ENCODE measurements around the gene RIMS1. TPM values are rescaled to one million over a fixed set of nuclear protein-coding genes. Genes with fewer than 3 reads are reported as not detected.

The RIMS1 gene
- total and polyA plus RNA-seq, 2 of the 13 experiments (the other 11 are each of a cell fraction or from before 2014, with no cell fraction given): not detected

GRCh38 chr6:72305971-72306370, 419.6 kb downstream of the RIMS1 start:
- intact Hi-C loops (cut with micrococcal nuclease; ENCODE audit: unreplicated experiment): no loop called here
- ATAC-seq: no peak

More at GRCh38 chr6:72305971-72306370, 419.6 kb downstream of the RIMS1 start:
- TF ChIP-seq ZNF382 (CRISPR knock-in tag; IDR thresholded peaks at IDR 0.05; ENCODE audit: borderline replicate concordance) (no peak), ZNF468 (CRISPR knock-in tag; IDR thresholded peaks at IDR 0.05) (no peak), ZFP90 (CRISPR knock-in tag; IDR thresholded peaks at IDR 0.05; ENCODE audit: borderline replicate concordance) (no peak), ZFP82 (CRISPR knock-in tag; IDR thresholded peaks at IDR 0.05; ENCODE audit: borderline replicate concordance) (no peak), SNRNP70 (IDR thresholded peaks at IDR 0.05; ENCODE audit: low read depth, low read length) (no peak), ZNF343 (CRISPR knock-in tag; IDR thresholded peaks at IDR 0.05) (no peak), GFI1 (CRISPR knock-in tag; IDR thresholded peaks at IDR 0.05; ENCODE audit: borderline replicate concordance) (no peak), ZNF788 (CRISPR knock-in tag; IDR thresholded peaks at IDR 0.05; ENCODE audit: borderline replicate concordance) (no peak), FOXP4 (CRISPR knock-in tag; IDR thresholded peaks at IDR 0.05) (no peak), HMG20A (CRISPR knock-in tag; IDR thresholded peaks at IDR 0.05; ENCODE audit: borderline replicate concordance) (no peak), MTA1 (CRISPR knock-in tag; IDR thresholded peaks at IDR 0.05; ENCODE audit: borderline replicate concordance) (no peak), SAP130 (CRISPR knock-in tag; IDR thresholded peaks at IDR 0.05; ENCODE audit: low read depth) (no peak), ATF7 (IDR thresholded peaks at IDR 0.05) (no peak), ATF7 (CRISPR knock-in tag; IDR thresholded peaks at IDR 0.05) (no peak), HDAC6 (IDR thresholded peaks at IDR 0.05; ENCODE audit: low read depth, low read length) (no peak)
- FAIRE-seq: no peak
- Histone ChIP-seq H3K27me3 (ENCODE audit: control insufficient read depth in 1 of 2, insufficient read depth in 2 of 2, low read length in 2 of 2) (no peaks in the 10 kb centered on the region), H3K36me3 (replicated peaks in 1 of 2; ENCODE audit: control insufficient read depth in 1 of 2, insufficient read depth in 2 of 2, low read length in 2 of 2) (no peaks in the 10 kb centered on the region), H3K79me2 (ENCODE audit: insufficient read depth, low read length) (no peaks in the 10 kb centered on the region), H3K4me3 (replicated peaks in 1 of 3; ENCODE audit: insufficient read depth in 1 of 3, low read depth in 2 of 3, low read length in 3 of 3) (no peak overlapping the region), H3K9me3 (ENCODE audit: low read length) (no peaks in the 10 kb centered on the region), H2AFZ (ENCODE audit: low read length) (no peak overlapping the region), H3K4me1 (ENCODE audit: insufficient read depth, low read length) (no peaks in the 10 kb centered on the region), H4K20me1 (ENCODE audit: insufficient read depth, low read length) (no peaks in the 10 kb centered on the region), H3K9ac (ENCODE audit: insufficient read depth, low read depth, low read length) (no peak overlapping the region), H3K27ac (ENCODE audit: extremely low read length, insufficient read depth, low read length) (no peak overlapping the region), H3K4me2 (ENCODE audit: low read depth, low read length) (no peak overlapping the region)
- in situ Hi-C loops (cut with HindIII; ENCODE audit: extremely low pct_ligation_motif_present, low pct_unique_long_range_greater_than_20kb): no loop called here
- DNase-seq (ENCODE audit: low spot score): no peak
- 19% methylated on average over 2 of the region's 2 CpGs for WGBS (ENCODE audit: low lambda C conversion rate)
- CTCF ChIA-PET (ENCODE audit: low intra/inter-chr PET ratio, low total read pairs): no interaction called here
- no TSS peak for BruUV-seq (replicated peaks)
- POLR2A ChIA-PET: no interaction called here

Measured in HepG2 (cell line).